Stomach (tissue), 9 donors: ENCODE measurements around the gene SULT2B1. TPM values are rescaled to one million over a fixed set of nuclear protein-coding genes. Genes with fewer than 3 reads are reported as not detected.
A peak's percentile ranks its signal among the peaks of the same experiment; 100 is the strongest.

Experiments
- DNase-seq, 2 donors: peaks; one replicate each; pipeline versions ENCODE4 v3.0.0 to v3.0.0-alpha.2; 2013 to 2019
- H3K27ac ChIP-seq, 5 donors: fragments of 200-600 bp in 4 of 5; sonication (generic) in 4 of 5; one replicate each; pipeline ENCODE4 v1.5.1; 2013 to 2019; ENCODE audit warnings: mild to moderate bottlenecking in 1 of 5, moderate library complexity in 1 of 5
- H3K27me3 ChIP-seq, 3 donors: fragments of 200-600 bp; sonication (generic); one replicate each; pipeline ENCODE4 v1.5.1; 2017 to 2019; ENCODE audit warnings: mixed run types in 1 of 3
- H3K36me3 ChIP-seq, 4 donors: fragments of 200-600 bp; sonication (generic); 1 replicate in 3 of 4; 2 replicates in 1 of 4; pipeline ENCODE4 v1.5.1; 2016 to 2019
- H3K4me1 ChIP-seq, 4 donors: fragments of 200-600 bp; sonication (generic); one replicate each; pipeline ENCODE4 v1.5.1; 2016 to 2019
- H3K4me3 ChIP-seq, 4 donors: fragments of 200-600 bp; sonication (generic) in 3 of 4; one replicate each; pipeline ENCODE4 v1.5.1; 2016 to 2019; ENCODE audit warnings: mild to moderate bottlenecking in 1 of 4
- H3K9me3 ChIP-seq, 4 donors: fragments of 200-600 bp; sonication (generic); one replicate each; pipeline ENCODE4 v1.5.1; 2016 to 2019
- EP300 ChIP-seq: sonication (generic); formaldehyde crosslinking; IDR thresholded peaks from one replicate; pipeline ENCODE4 v1.6.1; 2017; ENCODE audit warnings: antibody characterized with exemption
- POLR2A ChIP-seq, 4 donors: fragments of 450-650 bp; IDR thresholded peaks; one replicate each; pipeline ENCODE4 v1.6.1; 2016; ENCODE audit warnings: antibody characterized with exemption in 4 of 4, control low read depth in 2 of 4, mild to moderate bottlenecking in 1 of 4, moderate library complexity in 1 of 4
- POLR2AphosphoS5 ChIP-seq, 3 donors: sonication (generic); formaldehyde crosslinking; IDR thresholded peaks; one replicate each; pipeline ENCODE4 v1.6.1; 2016; ENCODE audit warnings: antibody characterized with exemption in 3 of 3
- WGBS, 5 donors: extraction: QIAGEN DNeasy Blood & Tissue Kit in 3 of 5; methylation state at CpG; one replicate each; pipeline versions ENCODE4 v1.1.5 to v1.1.7; 2013 to 2018; 5-methylcytosine and 5-hydroxymethylcytosine counted together
- intact Hi-C: fragments of 100-400 bp; cut with DNase I; formaldehyde crosslinking; loops from one replicate; pipeline ENCODE4 v1.15.1; 2023; ENCODE audit warnings: low total_unique reads
- polyA plus RNA-seq, 3 donors: library from polyadenylated mRNA; stranded (reverse); fragments of 200-250 nt; gene quantifications; one replicate each; pipeline ENCODE4 v1.2.3, GENCODE V29; 2013
- total RNA-seq, 5 donors: library from RNA; depleted of rRNA; stranded (reverse); fragments of >200 nt; gene quantifications; one replicate each; pipeline versions ENCODE4 v1.1.0 to v1.2.3, GENCODE V29; 2014 to 2016
- TF ChIP-seq, protein P1 (sequence below), 7 experiments: fragments of 450-650 bp in 4 of 7; fragments of 200-600 bp in 3 of 7; sonication (generic) in 3 of 7; IDR thresholded peaks; one replicate each; pipeline ENCODE4 v1.5.1; 2016 to 2019; ENCODE audit warnings: antibody characterized with exemption in 7 of 7, control low read depth in 2 of 7, mild to moderate bottlenecking in 1 of 7
- donor health status: healthy with polysubstance abuse.
- donor health status: Bipolar disorder and iron deficiency.
- donor health status: healthy.

The SULT2B1 gene
- total and polyA plus RNA-seq, 8 donors: 2.0 to 46.8 (median 3.1) TPM; not detected in 3

DNA sequence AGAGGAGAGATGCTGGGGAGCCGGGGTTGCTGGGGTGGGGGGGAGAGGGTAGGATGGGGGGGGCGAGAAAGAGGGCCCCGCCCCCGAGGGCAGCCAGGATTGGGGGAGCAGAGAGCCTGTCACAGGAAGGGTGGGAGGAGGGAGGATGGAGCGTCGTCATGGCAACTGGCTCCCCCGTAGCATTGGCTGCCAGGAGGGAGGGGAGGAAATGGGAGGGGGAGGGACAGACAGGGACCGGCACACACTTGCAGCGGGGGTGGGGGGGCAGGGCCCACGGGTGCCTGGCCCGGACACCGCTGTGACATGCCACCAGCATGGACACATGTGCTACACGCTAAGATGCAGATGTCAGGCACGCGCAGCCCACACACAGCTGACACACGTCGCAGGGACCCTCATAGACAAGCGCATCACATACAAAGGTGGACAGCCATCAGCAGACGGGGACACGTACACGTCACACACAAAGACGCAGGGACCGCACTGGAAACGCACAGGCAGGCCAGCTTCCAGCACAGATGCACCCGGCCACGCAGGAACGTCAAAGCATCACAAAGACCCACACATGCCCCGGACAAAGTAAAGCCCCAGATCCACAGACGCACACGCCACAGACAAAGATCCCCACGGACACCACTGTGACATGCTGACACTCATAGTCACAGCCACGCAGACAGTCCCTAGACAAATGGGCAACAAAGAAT lies 40.0 kb upstream of the SULT2B1 start, which contains the start of gene LMTK3:
LMTK3 (minus strand) TSS at position 36 of the 704 bp plus-strand sequence. CDS start 259 bp downstream, outside the sequence.
- TF ChIP-seq POLR2AphosphoS5 (IDR thresholded peaks at IDR 0.05) (no peak), EP300 (no peak), POLR2A (IDR thresholded peaks at IDR 0.05) (no peak)
- intact Hi-C loops: no loop called here
- Histone ChIP-seq H3K4me3 (peak within 1 kb of the TSS; percentile 8 to 39 (median 22)), H3K27ac (no peak within 1 kb of the TSS), H3K27me3 (peaks cover 17 to 47% (median 27%) of the 10 kb centered on the region in 3 donors), H3K36me3 (no peaks in the 10 kb centered on the region), H3K4me1 (peaks cover 20 to 39% (median 31%) of the 10 kb centered on the region in 4 donors), H3K9me3 (no peaks in the 10 kb centered on the region)
- peak in 1 of 2 donors; percentile 79 for DNase-seq
- 3 to 13% (median 10%) methylated on average over 13 to 32 of the region's 32 CpGs for WGBS, 5 donors

DNA sequence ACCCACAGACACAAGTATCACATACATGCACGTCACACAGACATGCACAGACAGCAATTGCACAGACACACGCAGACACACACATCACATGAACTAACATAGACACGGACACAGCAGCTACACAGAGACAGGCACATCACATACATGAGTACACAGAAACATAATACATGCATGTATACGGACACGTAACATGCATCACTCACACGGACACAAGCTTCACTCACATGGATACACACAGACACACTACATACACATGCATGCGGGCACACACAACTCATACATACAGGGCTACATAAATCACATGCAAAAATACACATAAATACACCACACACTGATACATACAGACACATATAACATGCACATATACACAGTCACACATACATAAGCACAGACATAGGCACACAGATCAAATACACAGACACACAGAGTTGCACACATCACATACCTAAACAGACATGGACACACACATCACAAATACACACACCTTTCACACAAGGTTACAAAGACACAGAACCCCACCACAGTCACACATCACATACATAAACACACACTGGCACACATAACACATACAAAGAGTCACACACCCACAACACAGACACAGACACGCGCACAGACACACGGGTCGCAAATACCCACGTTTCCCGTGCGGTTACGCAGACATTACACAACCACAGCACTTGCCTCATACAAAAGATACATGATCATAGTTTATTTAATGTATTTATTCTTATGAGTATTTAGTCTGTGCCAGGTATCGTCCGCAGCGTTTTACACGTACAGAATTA lies 39.3 kb upstream of the SULT2B1 start:
- H3K27ac ChIP-seq: no peak overlapping the region
- 25 to 47% (median 37%) methylated on average over 19 of the region's 19 CpGs for WGBS, 5 donors
- intact Hi-C loops: no loop called here
- DNase-seq: no peak
- H3K27me3 ChIP-seq: peaks cover 17 to 47% (median 27%) of the 10 kb centered on the region in 3 donors
- peaks cover 20 to 39% (median 31%) of the 10 kb centered on the region in 4 donors for H3K4me1 ChIP-seq
- H3K36me3 ChIP-seq: no peaks in the 10 kb centered on the region
- peak overlapping the region; percentile 53 to 82 (median 56) for H3K4me3 ChIP-seq
- no peaks in the 10 kb centered on the region for H3K9me3 ChIP-seq
- TF ChIP-seq, protein P1, sequence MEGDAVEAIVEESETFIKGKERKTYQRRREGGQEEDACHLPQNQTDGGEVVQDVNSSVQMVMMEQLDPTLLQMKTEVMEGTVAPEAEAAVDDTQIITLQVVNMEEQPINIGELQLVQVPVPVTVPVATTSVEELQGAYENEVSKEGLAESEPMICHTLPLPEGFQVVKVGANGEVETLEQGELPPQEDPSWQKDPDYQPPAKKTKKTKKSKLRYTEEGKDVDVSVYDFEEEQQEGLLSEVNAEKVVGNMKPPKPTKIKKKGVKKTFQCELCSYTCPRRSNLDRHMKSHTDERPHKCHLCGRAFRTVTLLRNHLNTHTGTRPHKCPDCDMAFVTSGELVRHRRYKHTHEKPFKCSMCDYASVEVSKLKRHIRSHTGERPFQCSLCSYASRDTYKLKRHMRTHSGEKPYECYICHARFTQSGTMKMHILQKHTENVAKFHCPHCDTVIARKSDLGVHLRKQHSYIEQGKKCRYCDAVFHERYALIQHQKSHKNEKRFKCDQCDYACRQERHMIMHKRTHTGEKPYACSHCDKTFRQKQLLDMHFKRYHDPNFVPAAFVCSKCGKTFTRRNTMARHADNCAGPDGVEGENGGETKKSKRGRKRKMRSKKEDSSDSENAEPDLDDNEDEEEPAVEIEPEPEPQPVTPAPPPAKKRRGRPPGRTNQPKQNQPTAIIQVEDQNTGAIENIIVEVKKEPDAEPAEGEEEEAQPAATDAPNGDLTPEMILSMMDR (IDR thresholded peaks at IDR 0.05): peak in 1 of 7 experiments; percentile 14
- TF ChIP-seq EP300: no peak
- peak in 1 of 4 donors; percentile 7 for TF ChIP-seq POLR2A (IDR thresholded peaks at IDR 0.05)
- no peak for TF ChIP-seq POLR2AphosphoS5 (IDR thresholded peaks at IDR 0.05)

DNA sequence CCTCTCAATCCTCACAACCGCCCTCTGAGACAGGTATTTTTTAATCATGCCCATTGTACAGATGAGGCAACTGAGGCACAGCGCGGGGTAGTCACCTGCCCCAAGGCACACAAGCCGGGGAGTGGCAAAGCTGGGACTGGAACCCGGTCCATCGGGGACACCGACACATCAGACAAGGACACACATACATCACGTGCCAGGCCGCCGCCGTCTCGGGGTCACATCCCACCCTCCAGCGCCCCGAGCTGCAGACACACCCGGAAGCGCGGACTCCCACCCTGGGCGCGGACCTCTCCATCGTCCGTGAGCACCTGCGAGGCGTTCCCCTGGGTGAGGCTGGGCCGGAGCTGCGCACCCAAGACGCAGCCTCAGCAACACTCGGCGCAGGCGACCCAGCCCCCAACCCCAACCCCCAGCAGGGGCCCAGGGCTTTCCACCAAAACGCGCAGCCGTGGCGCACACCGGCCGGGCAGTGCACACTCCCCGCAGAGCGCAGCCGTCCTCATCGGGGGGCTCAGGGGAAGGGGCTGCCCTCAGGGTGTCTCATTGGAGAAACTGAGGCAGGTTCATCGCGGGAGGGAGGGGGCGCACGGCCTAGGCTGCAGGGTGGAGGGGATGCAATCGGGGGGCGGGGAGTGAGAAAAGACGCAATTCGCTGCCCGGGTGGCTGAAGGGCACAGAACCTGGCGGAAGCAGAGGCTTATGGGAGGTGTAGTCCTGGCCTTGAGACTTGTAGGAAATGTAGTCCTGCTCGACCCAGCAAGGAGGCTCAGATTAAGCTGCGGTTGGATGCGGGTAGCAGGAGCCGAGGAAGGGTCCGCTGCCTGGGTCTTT lies 38.5 kb upstream of the SULT2B1 start:
- TF ChIP-seq, protein P1 (IDR thresholded peaks at IDR 0.05): no peak
- peak in 1 of 3 donors; percentile 8 for TF ChIP-seq POLR2AphosphoS5 (IDR thresholded peaks at IDR 0.05)
- 2 to 3% (median 3%) methylated on average over 42 to 54 of the region's 54 CpGs for WGBS, 5 donors
- H3K9me3 ChIP-seq: no peaks in the 10 kb centered on the region
- intact Hi-C loops: no loop called here
- H3K4me3 ChIP-seq: peak overlapping the region; percentile 53 to 82 (median 56)
- no peaks in the 10 kb centered on the region for H3K36me3 ChIP-seq
- H3K4me1 ChIP-seq: peaks cover 20 to 39% (median 31%) of the 10 kb centered on the region in 4 donors
- peaks cover 17 to 47% (median 27%) of the 10 kb centered on the region in 3 donors for H3K27me3 ChIP-seq
- DNase-seq: peak; percentile 72 to 91
- H3K27ac ChIP-seq: peak overlapping the region; percentile 26 to 68 (median 41)

DNA sequence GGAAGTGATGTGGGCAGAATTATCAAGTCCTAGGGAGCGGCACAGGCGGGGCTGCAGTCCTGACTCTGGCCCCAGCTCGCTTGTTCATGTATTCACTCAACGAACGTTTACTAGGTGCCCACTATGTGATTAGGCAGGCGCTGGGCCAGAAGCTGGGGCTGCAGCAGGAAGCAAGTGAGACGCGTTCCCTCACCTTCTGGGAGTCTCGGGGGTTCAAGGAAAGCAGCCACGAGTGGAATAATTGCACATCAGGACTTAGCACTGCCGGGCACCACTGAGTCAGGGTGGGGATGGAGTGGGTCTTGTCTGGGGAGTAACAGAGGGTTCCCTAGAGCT lies 37.9 kb upstream of the SULT2B1 start:
- Histone ChIP-seq H3K27ac (no peak overlapping the region), H3K36me3 (no peaks in the 10 kb centered on the region), H3K4me3 (peak overlapping the region in 3 of 4 donors; percentile 55 to 82 (median 58)), H3K4me1 (peaks cover 20 to 39% (median 31%) of the 10 kb centered on the region in 4 donors), H3K9me3 (no peaks in the 10 kb centered on the region), H3K27me3 (peaks cover 17 to 46% (median 27%) of the 10 kb centered on the region in 3 donors)
- TF ChIP-seq, protein P1 (IDR thresholded peaks at IDR 0.05): no peak
- TF ChIP-seq EP300: no peak
- TF ChIP-seq POLR2AphosphoS5 (IDR thresholded peaks at IDR 0.05): no peak
- TF ChIP-seq POLR2A (IDR thresholded peaks at IDR 0.05): no peak
- WGBS, 5 donors: 33 to 40% (median 38%) methylated on average over 10 to 11 of the region's 11 CpGs
- intact Hi-C loops: no loop called here
- DNase-seq: no peak
